HCT116 (cell line): ENCODE data around the gene IL36RN. TPM values are rescaled to one million over a fixed set of nuclear protein-coding genes. Genes with fewer than 3 reads are reported as not detected.

ENCODE experiments used
- ATAC-seq: fragments of 200-7000 bp; cut with Tn5 transposase; 2 replicates; pipeline ENCODE4 v1.9.1; 2020; ENCODE audit warnings: mild to moderate bottlenecking, moderate library complexity
- BruUV-seq: library from RNA; stranded (reverse); fragments of 400-500 nt; replicated peaks from 2 replicates; lab custom pipeline; 2021; lab: Mats Ljungman, UMichigan
- CTCF ChIA-PET: fragments of 300-600 bp; sonication (Branson Sonifier 250); formaldehyde crosslinking; loops from one replicate; lab custom pipeline; 2021; ENCODE audit warnings: antibody characterized with exemption; lab: Charles Lee
- POLR2A ChIA-PET: fragments of 300-600, 350-600 bp; sonication (Branson Sonifier 250); formaldehyde crosslinking; loops from one replicate; lab custom pipeline; 2021; ENCODE audit warnings: antibody characterized with exemption; lab: Charles Lee
- RAD21 ChIA-PET, 2 experiments: fragments of 300-600 bp; sonication (Branson Sonifier 250); formaldehyde crosslinking; loops; one replicate each; lab custom pipeline; 2023; ENCODE audit warnings: low total read pairs in 2 of 2; ENCODE audit not compliant: uncharacterized antibody in 2 of 2, unreplicated experiment in 2 of 2, low non-redundant PET in 1 of 2; lab: Charles Lee
- DNase-seq: peaks from one replicate; pipeline ENCODE4 v3.0.0-alpha.2; 2010; ENCODE audit warnings: low read depth, low spot score
- H2AFZ ChIP-seq: fragments of 200-600 bp; shearing (Covaris generic), sonication (generic); 2 replicates; pipeline ENCODE4 v1.6.1; 2017; ENCODE audit warnings: low read depth, mixed run types, mixed read lengths, antibody characterized with exemption, low read length; ENCODE audit not compliant: poor library complexity, severe bottlenecking
- H3K27ac ChIP-seq: 2 replicates; pipeline ENCODE4 v1.5.1; 2012; ENCODE audit warnings: low read depth, low read length
- H3K27me3 ChIP-seq: fragments of 200-600 bp; sonication (generic); 2 replicates; pipeline ENCODE4 v1.6.1; 2016; ENCODE audit warnings: mixed run types, low read length, mixed read lengths; ENCODE audit not compliant: insufficient read depth
- H3K36me3 ChIP-seq, 2 experiments: fragments of 200-500 bp in 1 of 2; fragments of 200-600 bp in 1 of 2; sonication (Bioruptor generic) in 1 of 2; sonication (generic) in 1 of 2; 2 replicates each; pipeline versions ENCODE4 v1.5.1 to v1.6.1; 2014 to 2016; ENCODE audit warnings: low read length in 2 of 2, inconsistent platforms in 1 of 2, mixed read lengths in 1 of 2, mixed run types in 1 of 2; ENCODE audit not compliant: insufficient read depth in 2 of 2, control insufficient read depth in 1 of 2
- H3K4me1 ChIP-seq, 2 experiments: fragments of 200-600 bp in 1 of 2; sonication (generic) in 1 of 2; 2 replicates each; pipeline versions ENCODE4 v1.5.1 to v1.6.1; 2012 to 2017; ENCODE audit warnings: low read length in 2 of 2, inconsistent platforms in 1 of 2, mild to moderate bottlenecking in 1 of 2, mixed read lengths in 1 of 2, mixed run types in 1 of 2, moderate library complexity in 1 of 2; ENCODE audit not compliant: insufficient read depth in 2 of 2, control insufficient read depth in 1 of 2
- H3K4me2 ChIP-seq: fragments of 200-600 bp; sonication (generic); 2 replicates; pipeline ENCODE4 v1.6.1; 2017; ENCODE audit warnings: mixed run types, low read length, mixed read lengths
- H3K4me3 ChIP-seq, 2 experiments: fragments of 200-600 bp in 1 of 2; sonication (generic) in 1 of 2; replicated peaks in 1 of 2; 2 replicates each; pipeline ENCODE4 v1.5.1; 2011 to 2016; ENCODE audit warnings: low read length in 2 of 2, control low read depth in 1 of 2, low read depth in 1 of 2, mild to moderate bottlenecking in 1 of 2, mixed read lengths in 1 of 2, mixed run types in 1 of 2
- H3K79me2 ChIP-seq: fragments of 200-600 bp; sonication (generic); 2 replicates; pipeline ENCODE4 v1.6.1; 2017; ENCODE audit warnings: mild to moderate bottlenecking, mixed run types, low read length, moderate library complexity, mixed read lengths; ENCODE audit not compliant: insufficient read depth
- H3K9ac ChIP-seq: fragments of 200-600 bp; sonication (generic); 2 replicates; pipeline ENCODE4 v1.6.1; 2016; ENCODE audit warnings: low read length, mixed read lengths
- H3K9me2 ChIP-seq: fragments of 200-600 bp; sonication (generic), shearing (Covaris generic); 2 replicates; pipeline ENCODE4 v1.6.1; 2017; ENCODE audit warnings: mixed run types, mild to moderate bottlenecking, moderate library complexity; ENCODE audit not compliant: insufficient read depth
- H3K9me3 ChIP-seq, 2 experiments: fragments of 200-500 bp in 1 of 2; fragments of 200-600 bp in 1 of 2; sonication (Bioruptor generic) in 1 of 2; sonication (generic) in 1 of 2; 2 replicates each; pipeline ENCODE4 v1.6.1; 2014 to 2017; ENCODE audit warnings: low read length in 2 of 2, mixed read lengths in 2 of 2, inconsistent platforms in 1 of 2, low read depth in 1 of 2, mild to moderate bottlenecking in 1 of 2, mixed run types in 1 of 2, moderate library complexity in 1 of 2; ENCODE audit not compliant: control insufficient read depth in 1 of 2, insufficient read depth in 1 of 2
- H4K20me1 ChIP-seq: fragments of 200-600 bp; sonication (generic), shearing (Covaris generic); 2 replicates; pipeline ENCODE4 v1.6.1; 2017; ENCODE audit warnings: mixed run types, mild to moderate bottlenecking, moderate library complexity; ENCODE audit not compliant: insufficient read depth
- CBX3 ChIP-seq: IDR thresholded peaks from 2 replicates; pipeline ENCODE4 v1.6.1; 2012; ENCODE audit warnings: low read depth
- CEBPB ChIP-seq: IDR thresholded peaks from 2 replicates; pipeline ENCODE4 v1.6.1; 2012; ENCODE audit warnings: low read depth
- CTCF ChIP-seq, 3 experiments: fragments of 200-600 bp in 1 of 3; sonication (generic) in 1 of 3; IDR thresholded peaks in 2 of 3; conservative IDR thresholded peaks in 1 of 3; 2 replicates each; pipeline ENCODE4 v1.5.1; 2012 to 2017; ENCODE audit warnings: low read depth in 2 of 3, low read length in 2 of 3, antibody characterized with exemption in 1 of 3, borderline replicate concordance in 1 of 3, control low read depth in 1 of 3, mild to moderate bottlenecking in 1 of 3, mixed read lengths in 1 of 3, mixed run types in 1 of 3, moderate library complexity in 1 of 3; ENCODE audit not compliant: insufficient read depth in 1 of 3
- EZH2 ChIP-seq: fragments of 200-600 bp; sonication (generic); IDR thresholded peaks from 2 replicates; pipeline ENCODE4 v1.6.1; 2017; ENCODE audit warnings: antibody characterized with exemption, mixed run types
- FOSL1 ChIP-seq: IDR thresholded peaks from 2 replicates; pipeline ENCODE4 v1.6.1; 2012; ENCODE audit warnings: low read depth
- JUND ChIP-seq: IDR thresholded peaks from 2 replicates; pipeline ENCODE4 v1.6.1; 2012
- POLR2A ChIP-seq: IDR thresholded peaks from 2 replicates; pipeline ENCODE4 v1.7.0; 2011; ENCODE audit warnings: borderline replicate concordance; ENCODE audit not compliant: insufficient read depth, insufficient read length; ENCODE audit errors: extremely low read depth
- RAD21 ChIP-seq: IDR thresholded peaks from 2 replicates; pipeline ENCODE4 v1.6.1; 2012; ENCODE audit warnings: low read depth, mild to moderate bottlenecking
- SIN3A ChIP-seq: IDR thresholded peaks from 2 replicates; pipeline ENCODE4 v1.6.1; 2012; ENCODE audit warnings: low read depth
- SRF ChIP-seq: IDR thresholded peaks from 2 replicates; pipeline ENCODE4 v1.6.1; 2012; ENCODE audit warnings: low read depth
- TCF7L2 ChIP-seq: IDR thresholded peaks from 2 replicates; pipeline ENCODE4 v1.7.0; 2011; ENCODE audit warnings: borderline replicate concordance, inconsistent platforms; ENCODE audit not compliant: insufficient read depth, insufficient read length; ENCODE audit errors: extremely low read depth
- ZFX ChIP-seq: fragments of 450-650 bp; IDR thresholded peaks from 2 replicates; pipeline ENCODE4 v1.6.1; 2017
- ZNF274 ChIP-seq: fragments of 200-500 bp; sonication (Bioruptor generic); IDR thresholded peaks from 2 replicates; pipeline ENCODE4 v1.6.1; 2014; ENCODE audit warnings: mild to moderate bottlenecking, low read depth, low read length, inconsistent platforms
- intact Hi-C: fragments of 100-400 bp; cut with micrococcal nuclease; formaldehyde crosslinking; loops from 2 replicates; pipeline ENCODE4 v1.10.0; 2022
- total RNA-seq: library from RNA; stranded (reverse); gene quantifications from one replicate; pipeline ENCODE4 v1.2.1, GENCODE V29; 2021; ENCODE audit not compliant: unreplicated experiment
- TF ChIP-seq, protein P1 (sequence below): IDR thresholded peaks from 2 replicates; pipeline ENCODE4 v1.6.1; 2011; ENCODE audit warnings: mild to moderate bottlenecking, low read length, moderate library complexity; ENCODE audit not compliant: insufficient replicate concordance; ENCODE audit errors: extremely low read depth
- TF ChIP-seq, protein P2 (sequence below): IDR thresholded peaks from 2 replicates; pipeline ENCODE4 v1.6.1; 2012
- TF ChIP-seq, protein P3 (sequence below): IDR thresholded peaks from 2 replicates; pipeline ENCODE4 v1.6.1; 2012; ENCODE audit warnings: low read depth

IL36RN gene
- total RNA-seq, 1 experiment from 2014 or later = not detected

GRCh38 chr2:113080134-113080533 lies 21.1 kb downstream of the IL36RN start:
- no peaks in the 10 kb centered on the region for H3K9me3 ChIP-seq
- BruUV-seq = no TSS peak
- H3K4me3 ChIP-seq = no peak overlapping the region
- H3K4me1 ChIP-seq = peaks cover 12 to 26% of the 10 kb centered on the region in 2 experiments
- H3K36me3 ChIP-seq = no peaks in the 10 kb centered on the region
- H3K27ac ChIP-seq = no peak overlapping the region
- no peaks in the 10 kb centered on the region for H4K20me1 ChIP-seq
- intact Hi-C loops = loop anchor here (1.0 to 5.0 kb wide), 3 partner anchors 119 to 312 kb away; no protein-coding TSS in a partner anchor
- no peaks in the 10 kb centered on the region for H3K9me2 ChIP-seq
- 0 out of 2 replicates have a peak overlapping the region, but pooled peaks have one; percentile 20 for H3K4me2 ChIP-seq
- TF ChIP-seq SRF (no peak), CEBPB (no peak), RAD21 (peak; percentile 87), FOSL1 (no peak), ZFX (no peak), TCF7L2 (no peak), CTCF (IDR thresholded peaks at IDR 0.05 in 2 of 3, conservative IDR thresholded peaks at IDR 0.05 in 1 of 3; ENCODE audit: borderline replicate concordance in 1 of 3, insufficient read depth in 1 of 3, low read depth in 2 of 3, low read length in 2 of 3) (peak; percentile 79 to 91 (median 85)), EZH2 (no peak), CBX3 (no peak), SIN3A (no peak), ZNF274 (no peak), JUND (no peak), POLR2A (no peak)
- TF ChIP-seq, protein P1, sequence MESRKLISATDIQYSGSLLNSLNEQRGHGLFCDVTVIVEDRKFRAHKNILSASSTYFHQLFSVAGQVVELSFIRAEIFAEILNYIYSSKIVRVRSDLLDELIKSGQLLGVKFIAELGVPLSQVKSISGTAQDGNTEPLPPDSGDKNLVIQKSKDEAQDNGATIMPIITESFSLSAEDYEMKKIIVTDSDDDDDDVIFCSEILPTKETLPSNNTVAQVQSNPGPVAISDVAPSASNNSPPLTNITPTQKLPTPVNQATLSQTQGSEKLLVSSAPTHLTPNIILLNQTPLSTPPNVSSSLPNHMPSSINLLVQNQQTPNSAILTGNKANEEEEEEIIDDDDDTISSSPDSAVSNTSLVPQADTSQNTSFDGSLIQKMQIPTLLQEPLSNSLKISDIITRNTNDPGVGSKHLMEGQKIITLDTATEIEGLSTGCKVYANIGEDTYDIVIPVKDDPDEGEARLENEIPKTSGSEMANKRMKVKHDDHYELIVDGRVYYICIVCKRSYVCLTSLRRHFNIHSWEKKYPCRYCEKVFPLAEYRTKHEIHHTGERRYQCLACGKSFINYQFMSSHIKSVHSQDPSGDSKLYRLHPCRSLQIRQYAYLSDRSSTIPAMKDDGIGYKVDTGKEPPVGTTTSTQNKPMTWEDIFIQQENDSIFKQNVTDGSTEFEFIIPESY = no peak
- TF ChIP-seq, protein P2, sequence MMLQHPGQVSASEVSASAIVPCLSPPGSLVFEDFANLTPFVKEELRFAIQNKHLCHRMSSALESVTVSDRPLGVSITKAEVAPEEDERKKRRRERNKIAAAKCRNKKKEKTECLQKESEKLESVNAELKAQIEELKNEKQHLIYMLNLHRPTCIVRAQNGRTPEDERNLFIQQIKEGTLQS = no peak
- TF ChIP-seq, protein P3, sequence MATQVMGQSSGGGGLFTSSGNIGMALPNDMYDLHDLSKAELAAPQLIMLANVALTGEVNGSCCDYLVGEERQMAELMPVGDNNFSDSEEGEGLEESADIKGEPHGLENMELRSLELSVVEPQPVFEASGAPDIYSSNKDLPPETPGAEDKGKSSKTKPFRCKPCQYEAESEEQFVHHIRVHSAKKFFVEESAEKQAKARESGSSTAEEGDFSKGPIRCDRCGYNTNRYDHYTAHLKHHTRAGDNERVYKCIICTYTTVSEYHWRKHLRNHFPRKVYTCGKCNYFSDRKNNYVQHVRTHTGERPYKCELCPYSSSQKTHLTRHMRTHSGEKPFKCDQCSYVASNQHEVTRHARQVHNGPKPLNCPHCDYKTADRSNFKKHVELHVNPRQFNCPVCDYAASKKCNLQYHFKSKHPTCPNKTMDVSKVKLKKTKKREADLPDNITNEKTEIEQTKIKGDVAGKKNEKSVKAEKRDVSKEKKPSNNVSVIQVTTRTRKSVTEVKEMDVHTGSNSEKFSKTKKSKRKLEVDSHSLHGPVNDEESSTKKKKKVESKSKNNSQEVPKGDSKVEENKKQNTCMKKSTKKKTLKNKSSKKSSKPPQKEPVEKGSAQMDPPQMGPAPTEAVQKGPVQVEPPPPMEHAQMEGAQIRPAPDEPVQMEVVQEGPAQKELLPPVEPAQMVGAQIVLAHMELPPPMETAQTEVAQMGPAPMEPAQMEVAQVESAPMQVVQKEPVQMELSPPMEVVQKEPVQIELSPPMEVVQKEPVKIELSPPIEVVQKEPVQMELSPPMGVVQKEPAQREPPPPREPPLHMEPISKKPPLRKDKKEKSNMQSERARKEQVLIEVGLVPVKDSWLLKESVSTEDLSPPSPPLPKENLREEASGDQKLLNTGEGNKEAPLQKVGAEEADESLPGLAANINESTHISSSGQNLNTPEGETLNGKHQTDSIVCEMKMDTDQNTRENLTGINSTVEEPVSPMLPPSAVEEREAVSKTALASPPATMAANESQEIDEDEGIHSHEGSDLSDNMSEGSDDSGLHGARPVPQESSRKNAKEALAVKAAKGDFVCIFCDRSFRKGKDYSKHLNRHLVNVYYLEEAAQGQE = no peak
- H2AFZ ChIP-seq = peak overlapping the region; percentile 72
- RAD21 ChIA-PET = interaction anchor here in 1 of 2 experiments (0.6 to 2.0 kb wide), 4 partner anchors 118 to 360 kb away, joined by 3 to 12 read pairs (median 6); no protein-coding TSS in a partner anchor
- no peak overlapping the region for H3K9ac ChIP-seq
- H3K79me2 ChIP-seq = no peaks in the 10 kb centered on the region
- POLR2A ChIA-PET = interaction anchor here (3.3 kb wide), 1 partner anchor 119 kb away, joined by 9 read pairs; no protein-coding TSS in a partner anchor
- CTCF ChIA-PET = interaction anchor here (0.6 to 3.8 kb wide), 18 partner anchors 9 to 328 kb away, joined by 3 to 62 read pairs (median 4); no protein-coding TSS in a partner anchor
- peak; percentile 13 for DNase-seq
- H3K27me3 ChIP-seq = no peaks in the 10 kb centered on the region
- peak; percentile 86 for ATAC-seq
